WERI-Rb-1 (cell line): ENCODE data around the gene UBN2.

Experiments used
- DNase-seq: peaks from one replicate; pipeline ENCODE4 v3.0.0-alpha.2; 2020
- H3K27ac ChIP-seq: fragments of 250-450 bp; sonication (Bioruptor Pico); 2 replicates; pipeline ENCODE4 v1.5.1; 2020; ENCODE audit warnings: mild to moderate bottlenecking, moderate library complexity
- H3K27me3 ChIP-seq: fragments of 250-450 bp; sonication (Bioruptor Pico); 2 replicates; pipeline ENCODE4 v1.5.1; 2021; ENCODE audit warnings: mild to moderate bottlenecking, low read depth, moderate library complexity; ENCODE audit not compliant: insufficient read depth, severe bottlenecking
- H3K36me3 ChIP-seq: fragments of 250-450 bp; sonication (Bioruptor Pico); 2 replicates; pipeline ENCODE4 v1.5.1; 2020; ENCODE audit warnings: mild to moderate bottlenecking, moderate library complexity
- H3K4me3 ChIP-seq: 2 replicates; pipeline ENCODE4 v1.5.1; 2011; ENCODE audit warnings: low read depth, mild to moderate bottlenecking, control low read depth, low read length
- H3K9me3 ChIP-seq: fragments of 250-450 bp; sonication (Bioruptor Pico); 2 replicates; pipeline ENCODE4 v1.5.1; 2021; ENCODE audit warnings: mild to moderate bottlenecking, moderate library complexity; ENCODE audit not compliant: severe bottlenecking
- TF ChIP-seq, protein P1 (sequence below): IDR thresholded peaks from 2 replicates; pipeline ENCODE4 v1.5.1; 2011; ENCODE audit warnings: low read depth, mild to moderate bottlenecking, control low read depth, inconsistent platforms, low read length

Gene UBN2

GRCh38 chr7:139351027-139351426, 120.0 kb downstream of the UBN2 start:
- Histone ChIP-seq H3K27me3 (no peaks in the 10 kb centered on the region), H3K9me3 (no peaks in the 10 kb centered on the region), H3K4me3 (no peak overlapping the region), H3K36me3 (peaks cover 19% of the 10 kb centered on the region), H3K27ac (no peak overlapping the region)
- DNase-seq = no peak
- TF ChIP-seq, protein P1, sequence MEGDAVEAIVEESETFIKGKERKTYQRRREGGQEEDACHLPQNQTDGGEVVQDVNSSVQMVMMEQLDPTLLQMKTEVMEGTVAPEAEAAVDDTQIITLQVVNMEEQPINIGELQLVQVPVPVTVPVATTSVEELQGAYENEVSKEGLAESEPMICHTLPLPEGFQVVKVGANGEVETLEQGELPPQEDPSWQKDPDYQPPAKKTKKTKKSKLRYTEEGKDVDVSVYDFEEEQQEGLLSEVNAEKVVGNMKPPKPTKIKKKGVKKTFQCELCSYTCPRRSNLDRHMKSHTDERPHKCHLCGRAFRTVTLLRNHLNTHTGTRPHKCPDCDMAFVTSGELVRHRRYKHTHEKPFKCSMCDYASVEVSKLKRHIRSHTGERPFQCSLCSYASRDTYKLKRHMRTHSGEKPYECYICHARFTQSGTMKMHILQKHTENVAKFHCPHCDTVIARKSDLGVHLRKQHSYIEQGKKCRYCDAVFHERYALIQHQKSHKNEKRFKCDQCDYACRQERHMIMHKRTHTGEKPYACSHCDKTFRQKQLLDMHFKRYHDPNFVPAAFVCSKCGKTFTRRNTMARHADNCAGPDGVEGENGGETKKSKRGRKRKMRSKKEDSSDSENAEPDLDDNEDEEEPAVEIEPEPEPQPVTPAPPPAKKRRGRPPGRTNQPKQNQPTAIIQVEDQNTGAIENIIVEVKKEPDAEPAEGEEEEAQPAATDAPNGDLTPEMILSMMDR = no peak

DNA sequence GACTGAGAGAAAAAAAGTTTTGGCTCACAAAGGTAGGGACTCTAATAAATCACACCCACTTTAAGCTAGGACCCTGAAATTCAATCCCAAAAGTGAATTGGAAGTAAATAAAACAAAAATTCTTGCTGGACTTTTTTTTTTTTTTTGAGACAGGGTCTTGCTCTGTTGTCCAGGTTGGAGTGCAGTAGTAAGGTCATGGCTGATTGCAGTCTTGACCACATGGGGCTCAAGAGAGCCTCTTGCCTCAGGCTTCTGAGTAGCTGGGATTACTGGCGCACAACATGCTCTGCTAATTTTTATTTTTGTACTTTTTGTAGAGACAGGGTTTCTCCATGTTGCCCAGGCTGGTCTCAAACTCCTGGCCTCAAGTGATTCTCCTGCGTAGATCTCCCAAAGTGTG, 123.7 kb downstream of the UBN2 start:
- no peak overlapping the region for H3K27ac ChIP-seq
- no peaks in the 10 kb centered on the region for H3K9me3 ChIP-seq
- H3K36me3 ChIP-seq = peaks cover 3% of the 10 kb centered on the region
- TF ChIP-seq, protein P1 = no peak
- no peaks in the 10 kb centered on the region for H3K27me3 ChIP-seq
- no peak for DNase-seq
- H3K4me3 ChIP-seq = no peak overlapping the region

DNA sequence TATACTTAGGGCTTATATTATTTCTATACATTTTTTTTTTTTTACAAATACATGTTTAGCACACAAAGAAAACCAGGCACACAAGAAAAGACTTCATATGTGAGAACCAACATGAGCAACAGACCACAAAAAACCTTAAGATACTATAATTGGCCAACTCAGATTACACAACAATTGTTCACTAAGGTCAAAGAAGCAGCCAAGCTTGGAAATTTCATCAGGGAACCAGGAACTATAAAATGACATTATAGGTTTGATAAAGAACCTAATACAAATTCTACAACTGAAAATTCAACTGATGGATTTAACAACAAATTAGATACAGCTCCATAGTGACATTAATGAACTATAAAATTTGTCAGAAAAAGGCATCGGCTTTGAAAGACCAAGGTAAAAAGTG, 124.3 kb downstream of the UBN2 start:
- H3K27ac ChIP-seq = no peak overlapping the region
- no peak for DNase-seq
- no peaks in the 10 kb centered on the region for H3K9me3 ChIP-seq
- peaks cover 3% of the 10 kb centered on the region for H3K36me3 ChIP-seq
- H3K27me3 ChIP-seq = no peaks in the 10 kb centered on the region
- TF ChIP-seq, protein P1 = no peak
- no peak overlapping the region for H3K4me3 ChIP-seq
